GM12801 (cell line): ENCODE data around the gene PSMD4.

ENCODE experiments used
- CTCF ChIP-seq: IDR thresholded peaks from one replicate; pipeline ENCODE4 v1.5.1; 2011; ENCODE audit warnings: control low read depth; ENCODE audit not compliant: insufficient read length; ENCODE audit errors: extremely low read depth

PSMD4 gene

DNA sequence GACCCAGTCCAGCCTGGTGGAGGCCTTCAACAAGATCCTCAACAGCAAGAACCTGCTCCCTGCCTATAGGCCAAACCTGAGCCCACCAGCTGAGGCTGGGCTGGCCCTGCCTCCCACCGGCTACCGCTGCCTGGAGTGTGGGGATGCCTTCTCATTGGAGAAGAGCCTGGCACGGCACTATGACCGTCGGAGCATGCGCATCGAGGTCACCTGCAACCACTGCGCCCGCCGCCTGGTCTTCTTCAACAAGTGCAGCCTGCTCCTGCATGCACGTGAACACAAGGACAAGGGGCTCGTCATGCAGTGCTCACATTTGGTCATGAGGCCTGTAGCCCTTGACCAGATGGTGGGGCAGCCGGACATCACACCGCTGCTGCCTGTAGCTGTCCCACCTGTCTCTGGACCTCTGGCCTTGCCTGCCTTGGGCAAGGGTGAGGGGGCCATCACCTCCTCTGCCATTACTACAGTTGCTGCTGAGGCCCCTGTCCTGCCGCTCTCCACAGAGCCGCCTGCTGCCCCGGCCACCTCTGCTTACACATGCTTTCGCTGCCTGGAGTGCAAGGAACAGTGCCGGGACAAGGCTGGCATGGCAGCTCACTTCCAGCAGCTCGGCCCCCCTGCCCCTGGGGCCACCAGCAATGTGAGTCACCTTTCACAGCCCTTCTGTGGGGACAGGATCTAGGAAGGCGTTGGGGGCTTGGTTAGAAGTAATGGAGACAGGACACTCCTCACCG, 33.4 kb downstream of the PSMD4 start:
- no peak for TF ChIP-seq CTCF

- no peak for TF ChIP-seq CTCF
These were observed 34.0 kb downstream of the PSMD4 start for GRCh38 chr1:151288502-151288901.

DNA sequence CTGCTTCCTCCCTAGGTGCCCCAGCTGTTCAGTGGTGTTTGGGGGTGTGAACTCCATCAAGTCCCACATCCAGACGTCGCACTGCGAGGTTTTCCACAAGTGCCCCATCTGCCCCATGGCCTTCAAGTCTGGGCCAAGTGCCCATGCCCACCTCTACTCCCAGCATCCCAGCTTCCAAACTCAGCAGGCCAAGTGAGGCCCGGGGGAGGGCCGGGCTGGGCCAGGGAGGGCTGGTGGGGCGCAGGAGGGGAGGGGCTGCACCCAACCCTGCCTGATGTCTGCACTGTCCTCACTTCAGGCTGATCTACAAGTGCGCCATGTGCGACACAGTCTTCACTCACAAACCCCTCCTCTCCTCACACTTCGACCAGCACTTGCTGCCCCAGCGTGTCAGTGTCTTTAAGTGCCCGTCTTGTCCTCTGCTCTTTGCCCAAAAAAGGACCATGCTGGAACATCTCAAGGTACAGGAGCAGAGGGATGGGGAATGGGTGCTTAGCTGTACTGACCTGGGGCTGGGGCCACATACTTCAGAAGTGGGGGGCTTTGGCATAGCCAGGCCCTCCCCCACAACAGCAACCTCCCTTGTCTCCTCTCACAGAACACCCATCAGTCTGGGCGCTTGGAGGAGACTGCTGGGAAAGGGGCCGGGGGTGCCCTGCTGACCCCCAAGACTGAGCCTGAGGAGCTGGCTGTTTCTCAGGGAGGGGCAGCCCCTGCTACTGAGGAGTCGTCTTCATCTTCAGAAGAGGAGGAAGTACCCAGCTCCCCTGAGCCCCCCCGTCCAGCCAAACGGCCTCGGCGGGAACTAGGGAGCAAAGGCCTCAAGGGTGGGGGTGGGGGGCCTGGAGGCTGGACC, 34.8 kb downstream of the PSMD4 start:
- TF ChIP-seq CTCF: no peak

- no peak for TF ChIP-seq CTCF
These were observed 35.6 kb downstream of the PSMD4 start for GRCh38 chr1:151289991-151290708.

GRCh38 chr1:151290709-151291303, 36.3 kb downstream of the PSMD4 start:
- TF ChIP-seq CTCF: no peak

DNA sequence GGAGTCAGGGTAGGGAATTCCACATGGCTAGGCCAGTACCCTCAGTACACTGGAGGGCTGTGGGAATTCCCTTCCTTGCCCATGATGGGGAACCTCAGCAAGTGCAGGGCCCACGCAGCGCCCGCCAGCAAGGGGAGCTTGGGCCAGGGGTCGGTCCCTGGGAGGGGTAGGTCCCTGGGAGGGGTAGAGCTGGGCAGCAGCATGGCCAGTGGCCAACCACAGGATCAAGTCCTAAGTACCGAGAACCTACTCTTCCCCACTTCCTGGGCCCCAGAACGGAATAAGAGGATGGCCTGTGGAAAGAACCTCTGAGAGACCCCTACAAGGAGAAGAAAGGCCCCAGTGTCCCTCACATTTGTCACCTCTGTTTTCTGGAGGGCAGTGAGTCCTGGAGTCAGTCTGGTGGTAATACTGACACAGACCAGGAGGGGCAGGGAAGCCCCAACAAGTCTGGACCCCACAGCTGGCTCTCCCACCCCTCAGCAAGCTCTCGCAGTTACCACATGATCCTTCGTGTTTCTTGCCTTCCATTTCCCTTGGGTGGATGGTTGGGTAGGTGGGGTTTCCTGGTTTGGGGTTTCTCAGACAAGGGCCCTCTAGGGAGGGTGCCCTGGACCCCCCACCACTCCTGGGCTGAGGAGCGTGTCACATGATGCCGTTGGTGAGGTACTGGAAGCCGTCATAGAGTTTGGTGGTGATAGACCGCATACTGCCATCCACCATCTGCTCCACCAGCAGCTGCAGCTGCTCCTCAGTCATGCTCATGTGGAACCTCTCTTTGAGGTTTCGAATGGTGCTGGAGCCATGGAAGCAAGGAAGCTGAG, 37.9 kb downstream of the PSMD4 start:
- no peak for TF ChIP-seq CTCF
